T-helper 2 cell (primary cell): ENCODE data around the gene FADD.
"Not testable (repeated sequence)": the region's sequence is repeated elsewhere in the genome, so short reads cannot be mapped to it uniquely, and the experiment has no call there.

ENCODE experiments used
- DNase-seq, 5 experiments: peaks; one replicate each; pipeline versions ENCODE4 v3.0.0 to v3.0.0-alpha.2; 2012 to 2022

The FADD gene

GRCh38 chr11:70182266-70182665 lies 20.8 kb upstream of the FADD start:
- no peak for DNase-seq

- no peak for DNase-seq
Measured at GRCh38 chr11:70183032-70183431, 20.1 kb upstream of the FADD start.

GRCh38 chr11:70183483-70184176 lies 19.5 kb upstream of the FADD start:
- DNase-seq = no peak

GRCh38 chr11:70184396-70184795 lies 18.7 kb upstream of the FADD start:
- DNase-seq = no peak

- no peak for DNase-seq
Measured at GRCh38 chr11:70185348-70186055, 17.6 kb upstream of the FADD start.

GRCh38 chr11:70186420-70186819 lies 16.7 kb upstream of the FADD start:
- DNase-seq = no peak

GRCh38 chr11:70186936-70187335 lies 16.2 kb upstream of the FADD start:
- DNase-seq = no peak

- DNase-seq = no peak
Measured at GRCh38 chr11:70187771-70188170, 15.3 kb upstream of the FADD start.

GRCh38 chr11:70189622-70190021 lies 13.5 kb upstream of the FADD start:
- no peak for DNase-seq

GRCh38 chr11:70191495-70192140 lies 11.5 kb upstream of the FADD start:
- DNase-seq = peak in 2 of 5 experiments; percentile 34 to 42

- no peak for DNase-seq
Measured at GRCh38 chr11:70192666-70193410, 10.3 kb upstream of the FADD start.

- no peak for DNase-seq
Measured at GRCh38 chr11:70193411-70194292, 9.4 kb upstream of the FADD start.

GRCh38 chr11:70194792-70195791 lies 8.0 kb upstream of the FADD start:
- DNase-seq = no peak

- DNase-seq = no peak
Measured at GRCh38 chr11:70200212-70200844, 2.8 kb upstream of the FADD start.

- DNase-seq = not testable (repeated sequence)
Measured at GRCh38 chr11:70201047-70201446, 2.0 kb upstream of the FADD start.

- peak in 1 of 5 experiments; percentile 18 for DNase-seq
Measured at GRCh38 chr11:70201882-70202861, 924 bp upstream of the FADD start.

- peak; percentile 45 to 91 (median 84) for DNase-seq
Measured at GRCh38 chr11:70203751-70204465, 812 bp downstream of the FADD start.

GRCh38 chr11:70204466-70204799 lies 1.3 kb downstream of the FADD start:
- DNase-seq = peak in 1 of 5 experiments; percentile 43
